HepG2 (cell line): ENCODE results near the gene TMEM151A. TPM values are rescaled to one million over a fixed set of nuclear protein-coding genes. Genes with fewer than 3 reads are reported as not detected.

Source experiments
- ETS1 ChIP-seq: sonication (generic); formaldehyde crosslinking; IDR thresholded peaks from 2 replicates; pipeline ENCODE4 v1.4.0; 2020; ENCODE audit warnings: missing genetic modification reagents
- FOXJ3 ChIP-seq: sonication (generic); formaldehyde crosslinking; IDR thresholded peaks from 2 replicates; pipeline ENCODE4 v1.4.0; 2020; ENCODE audit warnings: missing genetic modification reagents, mild to moderate bottlenecking, borderline replicate concordance
- HNF4G ChIP-seq, 2 experiments: sonication (generic) in 1 of 2; formaldehyde crosslinking in 1 of 2; IDR thresholded peaks; 2 replicates each; pipeline versions ENCODE4 v1.4.0 to v1.6.1; 2011 to 2020; ENCODE audit warnings: borderline replicate concordance in 2 of 2, low read depth in 2 of 2, mild to moderate bottlenecking in 2 of 2, low read length in 1 of 2, missing genetic modification reagents in 1 of 2, moderate library complexity in 1 of 2
- HOXA7 ChIP-seq: sonication (generic); formaldehyde crosslinking; IDR thresholded peaks from 2 replicates; pipeline ENCODE4 v1.8.1; 2022; ENCODE audit warnings: mild to moderate bottlenecking, missing genetic modification reagents, moderate library complexity
- IRF9 ChIP-seq: sonication (generic); formaldehyde crosslinking; IDR thresholded peaks from 2 replicates; pipeline ENCODE4 v1.8.0; 2022; ENCODE audit warnings: missing genetic modification reagents, mild to moderate bottlenecking, borderline replicate concordance
- MTERF4 ChIP-seq: sonication (generic); formaldehyde crosslinking; IDR thresholded peaks from 2 replicates; pipeline ENCODE4 v1.8.0; 2023; ENCODE audit warnings: mild to moderate bottlenecking, missing genetic modification reagents
- NFIC ChIP-seq: IDR thresholded peaks from 2 replicates; pipeline ENCODE4 v1.6.1; 2012; ENCODE audit warnings: mild to moderate bottlenecking, low read length, inconsistent platforms
- PTBP1 ChIP-seq: fragments of 200-400 bp; formaldehyde crosslinking; IDR thresholded peaks from 2 replicates; pipeline ENCODE4 v1.6.1; 2018; ENCODE audit warnings: low read length, low read depth; ENCODE audit not compliant: poor library complexity, severe bottlenecking
- SIX1 ChIP-seq: sonication (generic); formaldehyde crosslinking; IDR thresholded peaks from 2 replicates; pipeline ENCODE4 v1.4.0; 2020; ENCODE audit warnings: missing genetic modification reagents, borderline replicate concordance
- SKIL ChIP-seq: sonication (generic); formaldehyde crosslinking; IDR thresholded peaks from 2 replicates; pipeline ENCODE4 v1.8.0; 2022; ENCODE audit warnings: missing genetic modification reagents, mild to moderate bottlenecking, moderate library complexity, borderline replicate concordance
- SRY ChIP-seq: sonication (generic); formaldehyde crosslinking; IDR thresholded peaks from 2 replicates; pipeline ENCODE4 v1.8.0; 2022; ENCODE audit warnings: mild to moderate bottlenecking, missing genetic modification reagents
- TCF12 ChIP-seq, 2 experiments: fragments of 450-650 bp in 1 of 2; sonication (generic) in 1 of 2; formaldehyde crosslinking in 1 of 2; IDR thresholded peaks; 2 replicates each; pipeline versions ENCODE4 v1.6.1 to v1.8.0; 2017 to 2022; ENCODE audit warnings: antibody characterized with exemption in 1 of 2, mild to moderate bottlenecking in 1 of 2, missing genetic modification reagents in 1 of 2, moderate library complexity in 1 of 2
- YEATS4 ChIP-seq: sonication (generic); formaldehyde crosslinking; IDR thresholded peaks from 2 replicates; pipeline ENCODE4 v1.4.0; 2020; ENCODE audit warnings: missing genetic modification reagents, borderline replicate concordance
- ZNF124 ChIP-seq: sonication (generic); formaldehyde crosslinking; IDR thresholded peaks from 2 replicates; pipeline ENCODE4 v1.4.0; 2020; ENCODE audit warnings: missing genetic modification reagents
- ZNF232 ChIP-seq: sonication (generic); formaldehyde crosslinking; IDR thresholded peaks from 2 replicates; pipeline ENCODE4 v1.4.0; 2020; ENCODE audit warnings: missing genetic modification reagents, borderline replicate concordance
- ZNF354B ChIP-seq: sonication (generic); formaldehyde crosslinking; IDR thresholded peaks from 2 replicates; pipeline ENCODE4 v1.8.0; 2022; ENCODE audit warnings: mild to moderate bottlenecking, missing genetic modification reagents
- ZNF687 ChIP-seq: sonication (generic); formaldehyde crosslinking; IDR thresholded peaks from 2 replicates; pipeline ENCODE4 v1.5.1; 2020; ENCODE audit warnings: mild to moderate bottlenecking, missing genetic modification reagents, moderate library complexity
- polyA plus RNA-seq, 8 experiments: library from polyadenylated mRNA; depleted of rRNA in 3 of 8; stranded (reverse) in 7 of 8; unstranded in 1 of 8; fragments of >200 nt; fragmentation: Illumina TruSeq in 4 of 8; extraction: Trizol in 4 of 8; gene quantifications; 2 replicates each; pipeline versions ENCODE4 v1.2.1 to v1.2.3, GENCODE V29; 2011 to 2016; ENCODE audit warnings: low read depth in 4 of 8, missing spikeins in 1 of 8, mixed read lengths in 1 of 8; ENCODE audit not compliant: insufficient read depth in 1 of 8
- total RNA-seq, 5 experiments: library from RNA; depleted of rRNA; stranded (reverse); fragments of >200 nt; fragmentation: Illumina TruSeq; extraction: Trizol; gene quantifications; 2 replicates each; pipeline ENCODE4 v1.2.3, GENCODE V29; 2016; ENCODE audit warnings: low read depth in 1 of 5

Gene TMEM151A
- total and polyA plus RNA-seq, 2 of the 13 experiments (the other 11 are each of a cell fraction or from before 2014, with no cell fraction given): 0.18 to 0.33 TPM

- TF ChIP-seq FOXJ3 (CRISPR knock-in tag) (no peak), IRF9 (peak; percentile 87; the same call in 1 of the 2 replicates), SIX1 (no peak), NFIC (no peak), ZNF124 (CRISPR knock-in tag) (no peak), ZNF232 (CRISPR knock-in tag) (peak; percentile 41; the same call in 1 of the 2 replicates), SRY (CRISPR knock-in tag) (peak; percentile 85; the same call in 1 of the 2 replicates), YEATS4 (0 out of 2 replicates have a peak, but pooled peaks have one; percentile 48), MTERF4 (CRISPR knock-in tag) (no peak; the same call in 1 of the 2 replicates), PTBP1 (peak; percentile 62), SKIL (CRISPR knock-in tag) (no peak), ZNF687 (peak; percentile 85), ZNF354B (CRISPR knock-in tag) (no peak), TCF12 (IDR thresholded peaks at IDR 0.05) (no peak), TCF12 (CRISPR knock-in tag; IDR thresholded peaks at IDR 0.05) (no peak), HNF4G (IDR thresholded peaks at IDR 0.05; ENCODE audit: borderline replicate concordance, low read depth, low read length) (peak; percentile 57; the same call in 1 of the 2 replicates), HNF4G (CRISPR knock-in tag; IDR thresholded peaks at IDR 0.05; ENCODE audit: borderline replicate concordance, low read depth) (no peak), HOXA7 (CRISPR knock-in tag) (no peak), ETS1 (no peak)
These were observed 44.8 kb downstream of the TMEM151A start, which contains the start of gene RIN1 (continued) for GRCh38 chr11:66336234-66337102.
